GM18868 (cell line): Measurements from ENCODE around the gene EIF2AK2.

Source experiments
- ATAC-seq: cut with Tn5 transposase; IDR thresholded peaks from one replicate; pipeline ENCODE4 v1.9.1; 2021; ENCODE audit warnings: mild to moderate bottlenecking, moderate library complexity; ENCODE audit not compliant: unreplicated experiment

The EIF2AK2 gene

DNA sequence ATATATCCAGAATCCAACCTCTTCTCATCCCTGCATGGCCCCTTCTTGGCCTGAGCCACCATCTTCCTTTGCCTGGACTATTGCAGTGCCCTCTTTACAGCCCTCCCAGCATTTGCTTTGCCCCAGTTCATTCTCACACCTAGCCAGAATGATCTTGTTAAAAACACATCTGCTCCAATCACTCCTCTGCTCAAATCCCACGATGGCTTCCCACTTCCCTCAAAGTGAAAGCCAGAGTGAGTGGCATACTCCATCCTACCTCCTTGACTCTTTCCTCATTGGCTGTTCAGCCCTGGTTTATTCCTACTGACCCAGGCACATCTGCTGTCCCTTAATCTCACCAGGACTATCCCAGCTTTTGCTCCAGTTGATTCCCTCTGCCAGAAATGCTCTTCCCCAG lies 17.0 kb upstream of the EIF2AK2 start:
- no peak for ATAC-seq

DNA sequence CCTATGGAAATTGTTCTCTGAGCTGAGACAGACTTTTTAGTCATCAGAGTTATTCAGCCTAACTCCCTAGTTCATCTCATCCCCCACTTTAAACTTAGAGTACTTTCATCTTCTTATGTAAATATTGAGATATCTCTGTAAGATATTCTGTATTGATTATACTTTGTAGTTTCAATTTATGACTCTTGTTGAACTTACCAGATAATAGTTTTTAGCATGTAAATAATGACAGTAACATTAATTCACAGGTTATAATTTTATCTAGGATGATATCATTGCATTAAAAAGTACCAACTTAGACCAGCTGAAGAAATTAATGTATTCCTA lies 14.8 kb upstream of the EIF2AK2 start:
- ATAC-seq: no peak

DNA sequence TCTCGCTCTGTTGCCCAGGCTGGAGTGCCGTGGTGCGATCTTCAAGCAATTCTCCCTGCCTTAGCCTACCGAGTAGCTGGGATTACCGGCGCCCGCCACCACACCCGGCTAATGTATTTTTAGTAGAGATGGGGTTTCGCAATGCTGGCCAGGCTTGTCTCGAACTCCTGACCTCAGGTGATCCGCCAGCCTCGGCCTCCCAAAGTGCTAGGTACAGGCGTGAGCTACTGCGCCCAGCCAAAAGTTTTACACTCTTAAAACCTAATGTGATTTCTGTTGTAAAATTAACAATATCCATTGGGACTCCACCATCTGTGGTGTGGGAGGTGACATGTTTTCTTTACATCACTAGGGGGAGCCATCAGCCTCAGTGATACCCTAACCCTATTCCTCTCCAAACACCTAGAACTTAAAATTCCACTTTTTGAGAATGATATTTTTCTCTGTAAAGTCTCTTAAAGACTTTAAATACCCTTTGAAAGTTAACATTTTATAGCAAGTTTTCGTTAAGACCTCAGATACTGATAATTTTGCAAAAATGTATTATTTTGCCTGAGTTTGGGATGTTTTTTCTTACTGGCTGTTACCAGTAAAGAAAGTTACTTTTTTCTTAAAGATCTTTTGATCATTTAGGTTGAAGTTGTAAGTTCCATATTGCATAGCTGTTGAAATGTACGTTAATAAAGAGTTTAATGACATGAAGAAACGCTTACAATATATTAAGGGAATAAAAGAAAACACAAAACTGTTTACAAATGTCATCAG lies 11.6 kb upstream of the EIF2AK2 start:
- ATAC-seq: peak; percentile 74

DNA sequence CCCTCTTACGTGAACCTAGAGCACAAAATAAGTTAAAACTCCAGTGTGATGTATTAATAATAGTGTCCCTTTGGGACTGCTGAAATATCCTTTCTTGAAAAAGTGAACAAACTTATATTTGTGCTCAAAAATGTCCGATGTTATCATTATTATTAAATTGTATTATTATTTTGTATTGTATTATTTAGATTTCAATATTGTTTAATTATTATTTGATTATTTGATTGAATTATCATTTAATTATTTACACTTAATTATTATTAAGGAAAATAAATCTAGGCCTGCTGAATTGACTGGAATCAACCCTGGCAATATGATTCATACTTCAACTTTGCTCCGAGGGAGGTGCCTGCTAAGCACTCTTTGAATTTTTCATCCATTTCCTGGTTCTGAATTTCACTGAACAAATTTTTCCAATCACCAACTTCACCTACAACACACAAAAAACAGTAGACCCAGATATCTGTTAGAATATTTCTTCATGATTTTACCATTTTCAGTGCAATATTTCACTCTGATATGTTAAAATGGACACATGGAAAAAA lies 10.9 kb upstream of the EIF2AK2 start:
- no peak for ATAC-seq

DNA sequence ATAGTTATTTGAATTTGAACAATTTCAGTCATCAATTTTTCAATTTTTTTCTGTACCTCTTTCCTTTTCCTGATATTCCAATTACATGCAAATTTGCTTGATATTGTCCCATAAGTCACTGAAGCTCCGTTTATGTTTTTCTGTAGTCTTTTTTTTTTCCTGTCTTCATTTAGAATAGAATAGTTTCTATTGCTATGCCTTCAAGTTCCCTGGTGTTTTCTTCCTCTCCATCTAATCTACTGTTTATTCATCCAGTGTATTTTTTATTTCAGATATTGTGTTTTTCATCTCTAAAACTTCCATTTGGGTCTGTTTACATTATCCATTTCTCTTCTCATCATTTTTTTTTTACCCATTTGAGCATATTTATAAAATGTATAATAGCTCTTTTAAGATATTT lies 8.0 kb upstream of the EIF2AK2 start:
- ATAC-seq: no peak

DNA sequence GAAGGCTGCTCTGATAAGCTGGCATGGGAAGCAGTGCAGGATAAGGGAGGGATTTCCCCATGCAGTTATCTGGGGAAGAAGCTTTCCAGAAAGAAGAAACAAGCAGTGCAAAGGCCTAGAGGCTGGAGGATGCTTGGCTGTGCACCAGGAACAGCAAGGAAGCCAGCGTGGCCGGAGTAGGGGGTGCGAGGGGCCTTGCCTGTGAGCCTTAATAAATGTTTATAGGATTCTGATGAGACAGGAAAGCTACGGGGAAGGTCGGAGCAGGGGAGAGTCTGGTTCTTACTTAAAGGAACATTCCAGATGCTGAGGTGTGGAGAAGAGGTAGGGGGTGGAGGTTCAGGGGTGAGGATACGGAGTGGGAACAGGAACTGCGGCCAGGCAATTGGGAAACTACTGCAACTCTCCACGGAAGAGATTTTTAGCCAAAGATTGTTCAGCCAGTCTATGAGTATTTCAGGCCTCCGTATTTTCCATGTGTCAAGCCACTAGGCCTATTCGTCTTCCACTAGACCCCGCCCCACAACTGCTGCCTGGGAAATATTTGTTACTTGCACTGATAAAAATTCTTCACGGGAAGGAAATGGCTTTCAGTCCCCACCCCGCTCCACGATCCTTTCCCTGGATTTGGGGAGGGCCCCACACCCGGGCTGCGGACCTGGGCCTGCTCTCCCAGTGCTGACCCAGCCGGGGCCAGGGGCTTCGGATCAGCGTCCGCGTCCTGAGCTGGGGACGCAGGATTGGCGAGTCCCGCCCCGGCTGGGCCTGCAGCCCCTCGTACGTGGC lies 516 bp downstream of the EIF2AK2 start:
- peak; percentile 24 for ATAC-seq

DNA sequence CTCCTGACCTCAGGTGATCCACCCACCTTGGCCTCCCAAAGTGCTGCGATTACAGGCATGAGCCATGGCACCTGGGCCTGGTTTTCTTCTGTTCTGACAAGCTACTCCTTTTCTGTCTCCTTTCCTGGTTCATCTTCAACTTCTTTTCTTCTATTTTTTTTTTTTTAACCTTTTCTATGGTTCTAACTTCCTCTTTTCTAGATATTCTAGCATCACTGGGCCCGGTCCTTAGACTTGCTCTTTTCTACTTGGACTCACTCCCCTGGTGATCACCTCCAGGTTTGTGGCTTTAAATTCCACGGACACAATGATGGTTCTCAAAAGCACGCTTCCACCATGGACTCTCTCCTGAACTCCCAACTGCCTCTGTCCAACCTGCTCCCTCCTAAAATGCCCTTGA lies 2.0 kb downstream of the EIF2AK2 start:
- ATAC-seq: no peak

DNA sequence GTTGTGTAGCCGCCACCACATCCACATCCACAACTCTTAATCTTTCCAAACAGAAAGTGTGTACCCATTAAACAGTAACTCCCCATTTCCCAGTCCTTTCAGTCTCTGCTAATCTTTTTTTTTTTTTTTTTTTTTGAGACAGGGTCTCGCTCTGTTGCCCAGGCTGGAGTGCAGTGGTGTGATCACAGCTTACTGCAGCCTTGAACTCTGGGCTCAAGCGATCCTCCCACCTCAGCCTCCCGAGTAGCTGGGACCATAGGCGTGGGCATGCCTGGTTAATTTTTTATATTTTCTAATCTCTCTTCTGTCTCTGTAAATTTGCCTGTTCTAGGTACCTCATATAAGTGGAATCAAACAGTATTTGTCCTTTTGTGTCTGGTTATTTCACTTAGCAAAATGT lies 3.6 kb downstream of the EIF2AK2 start:
- ATAC-seq: no peak

DNA sequence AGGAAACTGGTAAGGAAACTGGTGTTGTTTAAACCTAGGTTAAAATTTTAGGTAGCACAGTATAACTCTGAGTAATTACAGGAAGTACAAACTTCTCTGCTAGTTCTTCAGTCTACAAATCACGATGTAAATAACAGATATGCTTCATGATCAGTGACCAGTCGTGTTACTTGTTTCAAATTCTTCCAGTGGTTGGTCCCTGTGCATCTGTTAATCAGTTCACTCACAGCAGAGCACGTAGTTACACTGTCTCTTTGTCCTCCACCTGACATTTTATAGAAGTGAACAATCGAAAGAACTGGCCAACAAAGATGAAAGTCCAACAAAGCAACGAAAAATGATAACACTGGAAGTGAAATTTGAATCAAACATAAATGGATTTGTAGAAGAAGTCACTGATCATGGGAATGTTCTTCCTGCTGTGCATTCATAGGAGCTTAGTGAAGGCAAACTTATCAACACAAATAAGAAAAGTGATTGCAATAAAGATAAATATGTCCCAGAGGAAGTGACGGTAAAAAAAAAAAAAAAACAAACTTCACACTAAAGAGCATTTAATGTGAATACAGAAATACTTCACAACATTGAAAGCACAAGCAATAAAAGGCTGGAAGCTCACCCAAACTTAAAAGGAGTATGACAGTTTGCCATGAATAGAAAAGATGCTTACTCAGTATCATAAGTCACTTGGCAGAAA lies 7.0 kb downstream of the EIF2AK2 start:
- no peak for ATAC-seq

DNA sequence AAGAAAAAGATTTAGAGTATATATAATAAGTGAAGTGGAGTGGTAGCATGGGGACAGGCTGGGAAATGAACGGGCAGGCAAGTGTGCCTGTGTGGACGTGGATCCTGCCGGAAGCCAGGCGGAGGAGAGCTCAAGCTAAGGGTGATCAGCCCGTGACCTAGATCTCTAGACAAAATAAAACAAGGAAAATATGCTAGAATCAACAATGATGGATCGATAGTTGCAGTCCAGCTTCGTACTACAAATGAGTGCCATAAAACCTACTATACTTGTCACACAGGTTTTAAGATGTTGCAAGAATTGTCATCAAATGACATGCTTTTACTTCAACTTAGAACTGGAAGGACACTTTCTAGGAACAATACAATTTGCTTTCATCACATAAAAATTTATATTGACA lies 8.5 kb downstream of the EIF2AK2 start:
- no peak for ATAC-seq

DNA sequence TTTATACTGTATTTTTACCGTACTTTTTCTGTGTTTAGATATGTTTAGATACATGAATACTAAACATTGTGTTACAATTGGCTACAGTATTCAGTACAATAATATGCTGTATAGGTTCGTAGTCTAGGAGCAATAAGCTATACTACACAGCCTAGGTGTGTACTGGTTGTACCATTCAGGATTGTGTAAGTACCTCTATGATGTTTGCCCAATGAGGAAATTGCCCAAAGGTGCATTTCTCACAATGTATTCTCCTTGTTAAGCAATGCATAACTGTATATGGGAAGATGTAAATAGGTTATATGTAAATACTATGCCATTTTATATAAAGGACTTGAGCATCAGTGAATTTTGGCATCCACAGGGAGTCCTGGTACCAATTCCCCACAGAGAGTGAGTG lies 10.7 kb downstream of the EIF2AK2 start:
- ATAC-seq: no peak

DNA sequence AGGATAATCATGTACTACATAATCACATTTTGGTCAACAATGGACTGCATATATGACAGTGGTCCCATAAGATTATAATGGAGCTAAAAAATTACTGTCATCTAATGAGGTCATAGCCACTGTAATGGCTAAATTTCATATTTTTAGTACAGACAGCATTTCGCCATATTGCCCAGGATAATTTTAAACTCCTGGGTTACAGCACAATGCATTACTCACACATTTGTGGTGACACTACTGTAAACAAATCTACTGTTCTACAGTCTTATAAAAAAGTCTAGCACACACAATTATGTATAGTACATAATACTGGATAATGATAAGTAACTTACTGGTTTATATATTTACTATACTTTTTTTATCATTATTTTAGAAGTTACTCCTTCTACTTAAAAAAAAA lies 12.8 kb downstream of the EIF2AK2 start:
- no peak for ATAC-seq

DNA sequence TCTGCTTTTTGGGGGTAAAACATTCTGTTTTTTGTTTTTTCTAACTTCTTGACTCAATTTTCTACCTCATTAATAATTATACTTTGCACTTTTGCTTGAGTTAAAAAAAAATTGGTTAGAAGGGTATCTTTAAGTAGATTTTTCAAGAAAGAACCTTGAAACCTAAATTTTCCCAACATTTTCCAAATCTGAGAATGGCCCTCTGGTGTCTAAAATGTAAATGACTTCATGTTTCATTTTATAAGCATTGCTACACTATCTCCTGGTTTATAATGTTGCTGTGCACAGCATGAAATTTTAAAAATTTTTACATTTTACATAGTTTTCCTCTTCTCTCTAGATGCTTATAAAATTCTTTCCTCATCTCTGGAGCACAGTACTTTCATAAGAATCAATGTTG lies 14.2 kb downstream of the EIF2AK2 start:
- no peak for ATAC-seq

DNA sequence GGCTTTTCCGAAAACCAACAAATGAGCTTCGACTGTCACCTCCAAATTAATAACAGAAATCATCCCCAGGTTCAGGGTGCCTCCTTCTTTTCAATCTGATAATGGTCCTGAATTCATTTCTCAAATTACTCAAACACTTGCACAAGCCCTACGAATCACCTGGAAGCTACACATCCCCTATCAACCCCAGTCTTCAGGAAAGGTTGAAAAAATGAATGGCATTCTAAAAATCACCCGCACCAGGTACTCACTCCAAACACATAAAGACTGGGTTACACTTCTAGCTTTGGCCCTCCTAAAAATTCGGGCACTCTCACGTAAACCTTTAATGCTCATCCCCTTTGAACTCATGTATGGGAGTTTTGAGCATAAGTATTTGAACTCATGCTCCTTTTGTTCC lies 23.9 kb downstream of the EIF2AK2 start:
- no peak for ATAC-seq

DNA sequence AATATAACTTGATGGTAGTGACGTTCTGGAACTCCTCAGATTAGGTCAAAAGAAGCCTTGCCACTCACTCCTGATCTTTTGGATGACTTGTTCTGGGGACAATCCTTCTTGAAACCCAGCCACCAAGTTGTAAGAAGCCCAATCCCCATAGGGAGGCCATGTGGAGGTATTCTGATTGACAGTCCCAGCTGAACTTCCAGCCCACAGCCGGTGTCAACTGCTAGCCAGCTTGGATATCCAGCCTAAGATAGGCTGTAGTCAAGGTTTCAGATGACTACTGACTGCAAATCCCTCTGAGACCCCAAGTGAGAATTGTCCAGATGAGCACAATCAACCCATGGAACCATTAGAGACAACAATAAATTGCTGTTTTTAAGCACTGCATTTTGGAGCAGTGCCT lies 31.4 kb downstream of the EIF2AK2 start:
- no peak for ATAC-seq

DNA sequence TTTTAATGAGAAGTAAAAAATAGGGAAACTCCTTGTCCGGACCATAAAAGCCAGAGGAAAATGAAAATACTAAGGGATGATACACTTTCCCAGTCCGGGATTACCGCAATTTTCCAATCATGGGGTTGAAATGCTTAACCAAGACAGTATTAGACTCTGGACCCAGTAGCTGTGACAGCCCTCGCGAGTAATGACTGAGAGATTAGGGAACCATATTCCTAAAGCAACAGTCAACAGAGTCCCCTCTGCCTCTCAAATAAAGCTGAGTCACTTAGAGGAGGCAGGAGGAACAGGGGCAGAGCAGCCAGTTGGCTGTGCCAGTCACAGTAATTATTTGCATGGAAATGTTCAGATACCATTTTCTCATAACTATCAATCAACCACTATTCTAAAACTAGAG lies 37.6 kb downstream of the EIF2AK2 start:
- ATAC-seq: no peak

DNA sequence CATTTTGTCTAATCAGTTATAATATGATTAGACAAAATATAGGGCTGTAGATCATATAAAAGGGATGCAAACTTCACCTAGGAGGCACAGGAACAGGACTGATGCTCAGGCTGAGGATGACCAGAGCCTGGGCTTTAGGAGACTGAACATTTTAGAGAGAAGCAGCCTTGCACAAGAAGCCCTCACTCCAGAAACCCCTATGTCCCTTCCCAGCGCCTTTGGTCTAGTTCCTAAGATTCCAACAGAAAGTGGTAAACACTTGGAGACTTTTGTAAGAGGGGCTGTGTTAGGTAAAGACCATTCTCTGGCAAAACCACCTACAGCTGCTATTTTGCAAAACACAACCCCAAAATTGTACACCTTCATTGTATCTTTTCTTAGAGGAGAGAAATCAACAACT lies 39.2 kb downstream of the EIF2AK2 start:
- ATAC-seq: no peak

DNA sequence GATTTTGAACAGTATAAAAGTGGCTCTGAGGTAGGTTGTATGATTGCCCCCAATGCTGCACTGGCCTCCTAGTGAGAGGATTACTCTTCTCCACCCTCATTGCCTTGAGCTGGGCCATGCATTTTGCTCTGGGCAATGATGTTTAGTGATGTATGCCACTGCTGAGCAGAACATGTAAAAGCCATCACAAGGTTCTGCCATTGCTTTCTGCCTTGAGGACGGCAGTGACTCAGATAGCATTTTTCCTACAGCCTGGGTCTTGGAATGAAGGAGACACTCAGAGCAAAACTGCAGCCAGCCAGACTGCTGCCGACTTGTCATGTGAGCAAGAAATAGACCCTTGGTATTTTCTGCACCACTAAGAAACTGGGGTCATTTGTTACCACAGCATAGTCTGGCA lies 44.8 kb downstream of the EIF2AK2 start:
- no peak for ATAC-seq

DNA sequence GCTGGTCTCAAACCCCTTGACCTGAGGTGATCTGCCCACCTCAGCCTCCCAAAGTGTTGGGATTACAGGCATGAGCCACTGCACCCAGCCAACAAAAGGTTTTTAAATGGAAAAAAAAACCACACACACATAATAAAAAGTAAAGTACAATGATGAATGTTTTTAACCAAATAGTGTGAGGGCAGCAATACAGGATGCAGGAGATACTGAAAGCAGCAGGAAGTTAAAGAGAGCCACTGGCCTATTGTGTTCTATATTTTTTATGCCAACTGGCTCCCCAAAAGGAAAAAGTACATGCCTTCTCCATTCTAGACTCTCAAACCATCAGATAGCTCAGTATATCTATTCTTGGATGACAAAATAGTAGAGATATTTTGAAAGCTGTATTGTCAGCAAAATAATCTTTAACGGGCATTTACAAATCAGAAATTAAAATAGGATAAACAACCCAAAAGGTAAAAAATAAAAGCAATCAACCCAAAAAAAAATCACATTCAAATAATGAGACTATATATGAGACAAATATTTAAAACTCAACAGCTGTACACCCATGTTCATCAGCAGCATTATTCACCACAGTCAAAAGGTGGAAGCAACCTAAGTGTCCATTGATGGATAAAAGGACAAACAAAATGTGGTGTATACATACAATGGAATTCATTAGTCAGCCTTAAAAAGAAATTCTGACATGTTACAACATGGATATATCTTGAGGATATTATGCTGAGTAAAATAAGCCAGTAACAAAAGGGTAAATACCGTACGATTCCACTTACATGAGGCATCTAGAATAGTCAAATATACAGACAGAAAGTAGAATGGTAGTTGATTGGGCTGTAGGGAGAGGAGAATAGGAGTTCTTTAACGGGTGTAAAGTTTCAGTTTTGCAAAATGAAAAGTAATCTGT lies 46.2 kb downstream of the EIF2AK2 start:
- no peak for ATAC-seq

DNA sequence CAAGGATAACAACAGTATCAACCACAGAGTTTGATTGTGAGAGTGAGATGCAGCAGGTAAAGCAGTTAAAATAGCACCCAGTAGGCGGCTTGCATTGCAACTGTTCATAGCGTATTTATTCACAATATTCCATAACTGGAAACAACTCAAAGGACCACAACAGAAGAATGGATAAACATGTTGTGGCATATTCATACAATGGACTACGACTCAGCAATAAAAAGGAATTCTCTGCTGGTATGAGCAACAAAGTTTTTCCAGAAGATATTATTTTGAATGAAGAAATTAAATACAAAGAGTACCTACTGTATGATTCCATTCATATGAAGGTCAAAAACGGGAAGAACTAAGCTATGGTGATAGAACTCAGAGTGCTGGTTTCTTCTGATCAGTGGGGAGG lies 47.3 kb downstream of the EIF2AK2 start:
- ATAC-seq: no peak

DNA sequence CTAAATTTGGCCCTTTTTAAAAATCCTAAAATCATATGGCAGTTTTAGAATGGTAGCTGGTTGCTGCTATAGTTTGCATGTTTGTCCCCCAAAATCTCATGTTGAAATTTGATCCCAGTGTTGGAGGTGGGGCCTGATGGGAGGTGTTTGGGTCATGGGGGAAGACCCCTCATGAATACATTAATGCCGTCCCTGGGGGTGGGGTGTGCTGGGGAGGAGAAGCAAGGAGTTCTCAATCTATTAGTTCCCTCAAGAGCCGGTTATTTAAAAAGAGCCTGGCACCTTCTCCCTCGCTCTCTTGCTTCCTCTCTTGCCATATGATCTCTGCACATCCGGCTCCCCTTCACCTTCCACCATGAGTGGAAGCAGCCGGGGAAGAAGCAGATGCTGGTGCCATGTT lies 51.6 kb downstream of the EIF2AK2 start:
- ATAC-seq: no peak
